Embryonic facial prominence (tissue), 1 donor: ENCODE results near the gene GTF2IRD1.
"Not testable (repeated sequence)": the region's sequence is repeated elsewhere in the genome, so short reads cannot be mapped to it uniquely, and the experiment has no call there.

Experiments
- DNase-seq: peaks from one replicate; pipeline ENCODE4 v3.0.0-alpha.2; 2016; ENCODE audit errors: extremely low spot score

The GTF2IRD1 gene

DNA sequence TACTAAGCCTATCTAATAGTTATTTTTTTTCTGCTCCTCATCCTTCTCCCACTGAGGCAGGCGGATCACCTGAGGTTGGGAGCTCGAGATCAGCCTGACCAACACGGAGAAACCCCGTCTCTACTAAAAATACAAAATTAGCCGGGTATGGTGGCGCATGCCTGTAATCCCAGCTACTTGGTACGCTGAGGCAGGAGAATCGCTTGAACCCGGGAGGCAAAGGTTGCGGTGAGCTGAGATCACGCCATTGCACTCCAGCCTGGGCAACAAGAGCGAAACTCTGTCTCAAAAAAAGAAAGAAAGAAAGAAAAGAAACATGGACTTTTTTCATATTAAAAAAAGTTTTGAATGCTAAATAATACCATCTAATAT lies 197.4 kb downstream of the GTF2IRD1 start:
- not testable (repeated sequence) for DNase-seq
